Vagina (tissue), 2 donors: ENCODE results near the gene ARSB.

Experiments used
- POLR2A ChIP-seq, 2 donors: fragments of 450-650 bp; IDR thresholded peaks; one replicate each; pipeline ENCODE4 v1.6.1; 2017; ENCODE audit warnings: antibody characterized with exemption in 2 of 2, mild to moderate bottlenecking in 2 of 2, moderate library complexity in 2 of 2
- TF ChIP-seq, protein P1 (sequence below), 3 experiments: fragments of 450-650 bp in 2 of 3; fragments of 200-600 bp in 1 of 3; sonication (generic) in 1 of 3; IDR thresholded peaks; one replicate each; pipeline ENCODE4 v1.5.1; 2017 to 2019; ENCODE audit warnings: antibody characterized with exemption in 3 of 3, mild to moderate bottlenecking in 2 of 3, moderate library complexity in 2 of 3

- TF ChIP-seq, protein P1, sequence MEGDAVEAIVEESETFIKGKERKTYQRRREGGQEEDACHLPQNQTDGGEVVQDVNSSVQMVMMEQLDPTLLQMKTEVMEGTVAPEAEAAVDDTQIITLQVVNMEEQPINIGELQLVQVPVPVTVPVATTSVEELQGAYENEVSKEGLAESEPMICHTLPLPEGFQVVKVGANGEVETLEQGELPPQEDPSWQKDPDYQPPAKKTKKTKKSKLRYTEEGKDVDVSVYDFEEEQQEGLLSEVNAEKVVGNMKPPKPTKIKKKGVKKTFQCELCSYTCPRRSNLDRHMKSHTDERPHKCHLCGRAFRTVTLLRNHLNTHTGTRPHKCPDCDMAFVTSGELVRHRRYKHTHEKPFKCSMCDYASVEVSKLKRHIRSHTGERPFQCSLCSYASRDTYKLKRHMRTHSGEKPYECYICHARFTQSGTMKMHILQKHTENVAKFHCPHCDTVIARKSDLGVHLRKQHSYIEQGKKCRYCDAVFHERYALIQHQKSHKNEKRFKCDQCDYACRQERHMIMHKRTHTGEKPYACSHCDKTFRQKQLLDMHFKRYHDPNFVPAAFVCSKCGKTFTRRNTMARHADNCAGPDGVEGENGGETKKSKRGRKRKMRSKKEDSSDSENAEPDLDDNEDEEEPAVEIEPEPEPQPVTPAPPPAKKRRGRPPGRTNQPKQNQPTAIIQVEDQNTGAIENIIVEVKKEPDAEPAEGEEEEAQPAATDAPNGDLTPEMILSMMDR (IDR thresholded peaks at IDR 0.05), result no peak
- TF ChIP-seq POLR2A (IDR thresholded peaks at IDR 0.05), result no peak
Observed at GRCh38 chr5:78798673-78799029, 186.5 kb downstream of the ARSB start.
